22Rv1 (cell line): ENCODE results near the gene GALNS.
A peak's percentile ranks its signal among the peaks of the same experiment; 100 is the strongest.

Experiments used
- H3K27ac ChIP-seq: fragments of 450-650 bp; 2 replicates; pipeline ENCODE4 v1.5.1; 2017
- ZFX ChIP-seq: fragments of 450-650 bp; IDR thresholded peaks from 2 replicates; pipeline ENCODE4 v1.6.1; 2017; ENCODE audit warnings: antibody characterized with exemption, borderline replicate concordance
- TF ChIP-seq, protein P1 (sequence below): fragments of 450-650 bp; IDR thresholded peaks from 2 replicates; pipeline ENCODE4 v1.5.1; 2017; ENCODE audit warnings: mild to moderate bottlenecking

Gene GALNS

GRCh38 chr16:88859381-88860091 is 2.8 kb upstream of the GALNS start:
- TF ChIP-seq ZFX, result no peak
- TF ChIP-seq, protein P1, sequence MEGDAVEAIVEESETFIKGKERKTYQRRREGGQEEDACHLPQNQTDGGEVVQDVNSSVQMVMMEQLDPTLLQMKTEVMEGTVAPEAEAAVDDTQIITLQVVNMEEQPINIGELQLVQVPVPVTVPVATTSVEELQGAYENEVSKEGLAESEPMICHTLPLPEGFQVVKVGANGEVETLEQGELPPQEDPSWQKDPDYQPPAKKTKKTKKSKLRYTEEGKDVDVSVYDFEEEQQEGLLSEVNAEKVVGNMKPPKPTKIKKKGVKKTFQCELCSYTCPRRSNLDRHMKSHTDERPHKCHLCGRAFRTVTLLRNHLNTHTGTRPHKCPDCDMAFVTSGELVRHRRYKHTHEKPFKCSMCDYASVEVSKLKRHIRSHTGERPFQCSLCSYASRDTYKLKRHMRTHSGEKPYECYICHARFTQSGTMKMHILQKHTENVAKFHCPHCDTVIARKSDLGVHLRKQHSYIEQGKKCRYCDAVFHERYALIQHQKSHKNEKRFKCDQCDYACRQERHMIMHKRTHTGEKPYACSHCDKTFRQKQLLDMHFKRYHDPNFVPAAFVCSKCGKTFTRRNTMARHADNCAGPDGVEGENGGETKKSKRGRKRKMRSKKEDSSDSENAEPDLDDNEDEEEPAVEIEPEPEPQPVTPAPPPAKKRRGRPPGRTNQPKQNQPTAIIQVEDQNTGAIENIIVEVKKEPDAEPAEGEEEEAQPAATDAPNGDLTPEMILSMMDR, result no peak
- no peak overlapping the region for H3K27ac ChIP-seq

GRCh38 chr16:88857728-88858339 is 1.1 kb upstream of the GALNS start:
- no peak for TF ChIP-seq ZFX
- TF ChIP-seq, protein P1, result peak; percentile 83
- peak overlapping the region; percentile 57 for H3K27ac ChIP-seq

- TF ChIP-seq ZFX, result no peak
- TF ChIP-seq, protein P1, result no peak
- H3K27ac ChIP-seq, result no peak overlapping the region
These were observed 472 bp downstream of the GALNS start for GRCh38 chr16:88856122-88856827.

DNA sequence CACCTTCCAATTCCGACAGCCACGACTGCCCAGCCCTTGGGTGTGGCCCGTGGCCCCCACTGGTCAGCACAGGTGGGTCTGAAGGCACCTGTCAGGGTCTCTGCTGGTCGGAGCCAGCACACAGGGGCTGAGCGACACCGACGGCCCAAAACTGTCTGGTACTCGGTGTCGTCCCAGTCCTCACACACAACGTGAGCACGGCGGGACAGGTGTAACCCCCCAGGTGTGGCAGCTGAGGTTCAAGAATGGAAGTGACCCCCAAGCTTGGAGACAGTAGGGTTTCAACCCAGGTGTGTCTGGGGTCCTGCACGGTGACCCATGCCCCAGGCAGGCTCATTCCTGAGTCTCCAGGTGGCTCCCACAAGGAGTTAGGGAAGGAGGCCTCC is 1.0 kb downstream of the GALNS start:
- TF ChIP-seq, protein P1, result no peak
- no peak for TF ChIP-seq ZFX
- no peak overlapping the region for H3K27ac ChIP-seq

GRCh38 chr16:88855176-88855575 is 1.6 kb downstream of the GALNS start:
- no peak overlapping the region for H3K27ac ChIP-seq
- TF ChIP-seq, protein P1, result no peak
- TF ChIP-seq ZFX, result no peak

- H3K27ac ChIP-seq, result no peak overlapping the region
- no peak for TF ChIP-seq ZFX
- TF ChIP-seq, protein P1, result no peak
These were observed 2.2 kb downstream of the GALNS start for GRCh38 chr16:88854306-88855111.
